NCI-H1092 (cell line): ENCODE results near the gene C10orf90.

Source experiments
- DNase-seq: peaks from one replicate; lab custom pipeline; 2025; lab: John Stamatoyannopoulos, UW

The C10orf90 gene

DNA sequence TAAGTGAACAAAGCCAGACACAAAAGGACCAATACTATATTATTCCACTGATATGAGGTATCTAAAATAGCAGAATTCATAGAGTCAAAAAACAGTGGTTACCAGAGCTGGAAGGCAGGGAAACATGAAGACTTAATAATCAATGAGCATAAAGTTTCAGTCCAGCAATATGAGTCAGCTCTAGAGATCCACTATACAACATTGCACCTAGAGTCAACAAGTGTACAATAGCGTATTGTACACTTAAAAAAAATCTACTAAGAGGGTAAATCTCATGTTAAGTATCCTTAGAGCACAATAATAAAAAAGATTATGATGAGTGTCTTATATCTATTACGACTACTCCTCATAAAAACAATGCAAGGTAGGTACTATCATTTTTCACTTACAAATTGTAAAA, 36.1 kb downstream of the C10orf90 start:
- no peak for DNase-seq

DNA sequence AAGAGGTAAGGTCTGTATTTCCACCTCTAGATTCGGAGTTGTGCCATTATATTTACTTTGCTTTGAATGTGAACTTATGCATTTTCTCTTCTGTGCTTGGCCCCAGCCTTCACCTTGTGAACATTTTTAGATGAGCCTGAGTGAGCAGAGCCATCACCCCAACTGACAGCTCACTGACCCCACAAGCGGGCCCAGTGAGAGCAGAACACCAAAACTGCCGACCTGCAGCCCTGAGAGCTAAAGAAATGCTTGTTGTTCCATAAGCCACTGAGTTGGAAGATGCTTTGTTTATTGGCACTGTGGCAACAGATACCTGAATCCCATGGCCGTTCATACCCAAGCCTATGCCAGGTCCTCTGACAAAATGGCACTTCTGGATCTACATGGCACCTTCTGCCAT, 37.8 kb downstream of the C10orf90 start:
- no peak for DNase-seq

DNA sequence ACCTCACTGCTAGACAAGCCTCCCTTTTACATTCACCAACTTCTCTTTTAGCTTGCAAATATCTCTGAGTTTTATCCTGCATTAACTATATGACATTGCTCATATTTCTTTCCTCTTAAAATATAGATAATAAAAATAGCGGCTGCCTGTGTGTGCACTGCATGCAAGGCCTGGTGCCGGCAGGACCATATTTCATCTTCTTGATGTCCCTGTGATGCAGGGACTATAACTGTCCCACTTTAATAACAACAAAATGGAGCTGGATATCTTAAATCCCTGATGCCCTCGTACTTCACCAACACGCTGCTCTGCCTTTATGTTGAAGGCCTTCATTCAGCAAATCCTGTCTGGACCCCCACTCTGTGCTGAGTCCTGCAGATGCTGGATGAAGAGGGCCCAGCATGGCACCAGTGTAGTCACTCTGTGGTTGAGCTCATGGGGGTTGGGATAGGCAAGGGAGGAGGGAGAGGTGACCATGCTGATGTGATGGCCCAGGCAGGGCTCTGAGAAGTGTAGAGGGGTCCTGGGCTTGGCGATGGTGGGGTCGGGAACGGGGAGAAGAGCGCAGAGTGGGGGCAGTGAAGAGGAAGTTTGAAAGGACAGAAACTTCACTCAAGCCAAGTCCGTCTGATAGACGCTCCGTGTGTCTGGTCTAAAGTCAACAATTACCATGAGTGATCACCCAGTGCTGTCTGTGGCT, 40.4 kb downstream of the C10orf90 start:
- no peak for DNase-seq

DNA sequence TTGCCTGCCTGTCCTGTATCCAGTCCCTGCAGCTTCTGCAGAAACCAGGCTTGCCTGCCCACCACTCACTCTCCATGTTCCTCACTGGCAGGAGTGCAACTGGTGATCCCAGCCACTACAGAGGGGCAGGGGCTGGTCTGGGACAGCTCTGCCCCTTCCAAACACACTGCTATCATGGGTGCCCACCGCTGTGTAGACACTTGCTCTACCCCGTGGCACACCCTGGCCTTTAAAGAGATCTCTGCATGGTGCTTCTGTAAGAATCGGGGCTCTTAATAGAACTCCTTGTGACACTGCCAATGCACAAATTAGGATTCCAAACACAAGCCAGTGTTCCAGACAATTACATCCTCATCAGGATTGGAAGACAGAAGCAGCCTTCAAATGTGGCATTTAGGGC, 41.7 kb downstream of the C10orf90 start:
- DNase-seq: no peak

DNA sequence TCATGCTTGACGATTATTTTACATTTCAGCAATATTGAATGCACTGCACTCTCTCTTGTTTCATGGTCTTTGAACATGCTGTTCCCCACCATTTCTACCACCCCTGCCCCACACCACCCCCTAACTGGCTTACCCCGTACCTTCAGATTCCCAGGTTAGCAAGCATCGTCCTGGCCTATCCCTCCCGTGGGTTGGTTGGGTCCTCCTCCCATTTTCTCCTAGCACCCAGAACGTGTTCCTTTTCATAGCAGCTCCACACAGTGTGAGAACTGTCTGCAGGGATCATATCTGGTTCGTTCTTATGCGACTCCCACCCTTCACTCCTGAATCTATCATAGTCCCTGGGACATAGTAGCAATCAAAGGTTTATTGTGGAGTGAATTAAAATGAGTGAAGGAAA, 48.6 kb downstream of the C10orf90 start:
- no peak for DNase-seq

DNA sequence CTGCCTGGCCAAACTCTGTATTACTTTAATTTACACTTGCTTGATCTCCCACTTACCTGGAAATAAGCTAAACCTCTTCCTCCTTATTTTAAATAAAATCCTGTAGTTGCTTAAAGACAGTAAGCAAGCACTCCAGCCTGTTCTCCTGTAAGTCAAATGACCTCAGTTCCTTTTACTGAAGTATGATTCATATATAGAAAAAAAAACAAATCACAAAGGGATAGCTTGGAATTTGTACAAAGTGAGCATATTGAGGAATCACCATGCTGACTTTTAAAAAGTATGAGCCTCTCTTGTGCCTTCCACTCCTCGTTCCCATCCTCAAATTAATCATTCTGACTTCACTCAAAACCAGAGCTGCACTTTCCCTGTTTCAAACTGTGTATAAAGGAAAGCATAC, 52.0 kb downstream of the C10orf90 start:
- no peak for DNase-seq

DNA sequence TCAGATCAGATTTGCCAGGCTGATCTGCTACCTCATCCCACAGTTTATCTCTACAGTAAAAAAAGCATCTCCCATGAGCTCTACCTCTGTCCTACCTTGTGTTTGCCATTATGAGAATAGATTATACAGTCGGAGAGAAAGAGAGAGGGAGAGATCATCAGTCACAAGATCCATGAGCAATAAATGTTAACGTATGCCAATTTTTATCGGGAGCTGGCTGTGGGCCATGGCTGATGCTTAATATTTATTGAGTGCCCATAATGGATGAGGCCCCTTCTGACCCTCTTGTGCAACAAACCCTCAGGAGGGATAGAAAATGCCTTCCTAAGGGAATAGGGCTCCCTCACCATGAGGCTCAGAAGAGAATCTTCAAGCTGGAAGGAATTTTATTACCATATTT, 52.8 kb downstream of the C10orf90 start:
- DNase-seq: no peak

DNA sequence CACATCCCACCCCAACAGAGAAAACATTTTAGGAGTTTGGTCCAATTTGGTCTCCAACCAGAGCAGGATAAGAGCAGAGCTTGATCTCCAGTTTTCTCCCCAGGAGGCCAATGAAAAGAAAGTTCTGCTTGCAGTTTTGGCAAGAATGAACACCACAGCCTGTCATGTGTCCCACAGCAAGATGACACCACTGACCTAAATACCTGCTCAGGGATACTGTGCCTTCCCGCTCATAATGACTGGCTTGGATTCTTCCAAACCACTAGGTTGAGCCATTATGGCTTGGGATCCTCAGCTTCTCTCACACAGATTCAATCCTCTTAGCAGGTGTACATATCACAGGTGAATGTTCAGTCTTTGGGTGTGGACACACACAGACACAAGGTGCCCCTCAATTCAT, 53.3 kb downstream of the C10orf90 start:
- DNase-seq: no peak

DNA sequence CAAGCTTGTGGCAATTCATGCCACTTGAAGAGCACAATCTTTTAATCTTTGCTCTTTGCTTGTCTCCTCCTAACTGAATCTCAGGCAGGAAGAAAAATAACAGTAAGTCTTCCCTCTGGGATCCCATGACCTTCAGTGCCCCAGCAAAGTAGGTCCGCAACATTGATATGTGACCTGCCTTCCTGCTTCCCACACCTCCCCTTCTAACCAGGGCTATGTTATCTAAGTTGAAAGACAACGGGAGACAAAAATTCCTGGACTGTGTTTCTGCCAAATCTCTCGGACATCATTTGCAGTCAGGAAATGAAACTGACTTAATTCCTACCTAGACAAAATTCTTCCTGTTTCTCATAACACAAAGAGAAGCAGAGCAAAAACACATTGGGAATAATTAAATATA, 53.8 kb downstream of the C10orf90 start:
- DNase-seq: no peak

DNA sequence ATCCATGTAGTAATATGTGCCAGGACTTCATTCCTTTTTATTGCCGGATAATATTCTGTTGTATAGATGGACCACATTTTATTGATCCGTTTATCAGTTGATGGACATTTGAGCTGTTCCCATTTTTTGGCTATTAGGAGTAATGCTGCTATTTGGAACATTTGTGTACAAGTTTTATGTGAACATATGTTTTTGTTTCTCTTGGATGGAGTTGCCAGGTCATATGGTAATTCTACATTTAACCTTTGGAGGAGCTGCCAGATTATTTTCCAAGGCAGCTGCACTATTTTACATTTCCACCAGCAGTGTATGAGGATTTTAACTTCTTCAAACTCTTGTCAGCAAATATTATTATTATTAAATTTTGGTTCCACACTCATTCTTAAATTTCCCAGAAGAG, 59.2 kb downstream of the C10orf90 start:
- DNase-seq: no peak

DNA sequence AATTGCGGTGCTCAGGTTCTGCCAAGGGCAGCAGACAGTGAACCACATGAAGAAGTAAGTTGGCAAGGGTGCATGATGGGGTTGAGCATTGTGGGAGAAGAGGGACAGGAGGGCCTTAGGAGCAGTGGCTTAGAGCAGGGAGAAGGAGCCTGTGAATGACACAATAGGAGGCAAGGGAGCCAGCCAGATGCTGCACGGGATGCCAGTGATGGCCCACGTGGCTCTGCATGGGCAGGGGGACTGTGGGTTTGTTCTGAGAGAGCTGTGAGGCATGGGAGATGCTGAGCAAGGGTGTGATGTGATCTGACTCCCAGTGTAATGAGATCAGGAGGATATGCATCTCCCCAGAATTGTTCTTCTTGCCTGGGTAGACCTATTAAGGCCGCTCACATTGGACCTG, 60.9 kb downstream of the C10orf90 start:
- DNase-seq: no peak

DNA sequence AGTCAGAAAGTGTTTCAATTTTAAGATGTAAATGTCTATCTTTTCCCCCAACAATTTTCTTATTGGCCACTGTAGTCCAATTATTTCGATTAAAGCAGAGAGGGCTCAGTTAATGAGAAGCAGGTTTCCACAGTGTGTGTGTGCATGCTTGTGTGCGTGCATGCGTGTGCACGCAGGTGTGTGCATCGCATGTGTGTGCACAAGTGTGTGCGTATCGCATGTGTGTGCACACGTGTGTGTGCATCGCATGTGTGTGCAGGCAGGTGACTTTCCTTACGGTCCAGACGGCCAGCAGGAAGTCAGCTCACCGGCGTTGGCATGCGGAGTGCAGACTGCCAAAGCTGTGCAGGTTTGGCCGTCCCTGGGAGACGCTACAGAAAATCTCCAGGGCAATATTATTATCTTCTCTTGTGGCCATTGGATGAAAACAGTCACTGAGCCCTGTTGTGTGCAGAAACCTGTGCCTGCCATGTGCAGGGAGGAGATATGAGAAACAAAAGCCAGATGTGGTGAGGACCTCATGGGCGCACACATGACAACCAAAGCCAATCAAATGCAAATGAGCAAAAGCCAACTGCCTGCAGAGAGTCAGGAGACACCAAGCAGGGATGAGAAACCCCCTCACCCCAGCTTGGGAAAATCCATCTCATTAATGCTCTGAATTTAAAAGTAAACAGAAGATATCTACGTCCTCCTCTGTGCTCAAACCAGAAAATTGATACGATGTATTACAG, 70.4 kb downstream of the C10orf90 start:
- DNase-seq: no peak

DNA sequence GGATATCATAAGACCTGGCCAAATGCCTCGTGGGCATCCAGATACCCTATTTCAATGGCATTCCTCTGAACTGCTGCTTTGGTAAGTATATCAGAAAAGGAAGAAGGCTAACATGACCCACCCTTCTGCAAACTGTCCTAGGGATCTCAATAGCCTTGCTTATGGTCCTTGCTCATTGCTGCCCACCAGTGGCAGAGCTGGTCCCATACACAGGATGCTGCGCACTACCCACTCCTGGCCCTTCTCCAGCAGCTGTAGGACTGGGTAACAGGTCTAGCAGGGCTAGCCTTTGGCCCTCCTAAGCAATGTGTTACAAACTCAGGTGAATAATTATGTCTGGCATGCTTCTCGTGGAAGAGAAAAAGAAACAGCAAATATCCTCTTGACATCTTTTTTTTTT, 72.5 kb downstream of the C10orf90 start:
- peak; percentile 5 for DNase-seq

DNA sequence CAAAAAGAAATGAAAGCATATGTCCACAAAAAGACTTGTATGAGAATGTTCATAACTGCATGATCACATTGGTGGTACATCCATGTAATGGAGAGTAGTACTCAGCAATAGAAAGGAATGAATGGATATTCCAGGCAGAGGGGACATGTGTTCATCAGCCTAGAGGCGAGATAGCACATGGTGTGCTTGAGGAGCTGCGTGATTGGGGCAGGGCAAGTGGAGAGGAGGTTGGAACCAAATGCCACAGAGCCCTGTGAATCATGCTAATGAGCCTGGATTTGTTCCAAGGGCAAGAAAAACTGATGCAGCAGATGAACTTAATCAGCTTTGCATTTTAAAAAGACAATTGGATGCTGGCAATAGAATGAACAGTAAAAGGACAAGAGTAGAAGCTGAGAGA, 73.3 kb downstream of the C10orf90 start:
- DNase-seq: no peak

DNA sequence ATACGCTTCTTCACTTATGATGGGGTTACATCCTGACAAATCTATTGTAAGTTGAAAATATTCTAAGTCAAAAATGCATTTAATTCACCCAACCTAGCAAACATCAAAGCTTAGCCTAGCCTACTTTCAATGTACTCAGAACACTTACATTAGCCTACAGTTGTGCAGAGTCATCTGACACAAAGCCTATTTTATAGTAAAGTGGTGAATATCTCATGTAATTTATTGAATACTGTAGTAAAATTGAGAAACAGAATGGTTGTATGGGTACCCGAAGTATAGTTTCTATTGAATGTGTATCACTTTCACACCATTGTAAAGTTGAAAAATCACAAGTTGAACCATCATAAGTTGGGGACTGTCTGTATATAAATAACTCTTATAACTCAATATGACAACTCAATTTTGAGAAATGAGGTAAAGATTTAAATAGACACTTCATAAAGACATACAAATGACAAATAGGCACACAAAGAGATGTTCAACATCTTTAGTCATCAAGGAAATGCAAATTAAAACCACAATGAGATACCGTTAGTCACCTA, 73.9 kb downstream of the C10orf90 start:
- DNase-seq: no peak

DNA sequence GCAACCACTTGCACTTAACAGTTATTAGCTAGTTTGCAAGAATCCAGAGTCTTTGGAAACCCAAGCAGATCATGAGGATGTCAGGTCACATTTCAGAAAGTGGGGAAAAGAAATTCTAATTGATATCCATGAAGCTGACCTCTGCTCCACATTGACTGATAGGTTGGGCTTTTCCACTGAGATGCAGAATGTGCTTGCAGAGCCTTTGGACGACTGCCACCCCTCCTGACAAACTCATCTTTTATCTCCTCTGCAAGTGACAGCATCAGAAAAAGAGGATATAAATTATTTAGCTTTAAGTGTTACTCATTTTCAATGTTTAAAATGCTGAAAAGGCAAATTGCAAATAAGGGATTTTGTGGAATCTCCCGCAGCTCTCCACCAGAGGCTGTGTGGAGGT, 75.3 kb downstream of the C10orf90 start:
- DNase-seq: no peak

DNA sequence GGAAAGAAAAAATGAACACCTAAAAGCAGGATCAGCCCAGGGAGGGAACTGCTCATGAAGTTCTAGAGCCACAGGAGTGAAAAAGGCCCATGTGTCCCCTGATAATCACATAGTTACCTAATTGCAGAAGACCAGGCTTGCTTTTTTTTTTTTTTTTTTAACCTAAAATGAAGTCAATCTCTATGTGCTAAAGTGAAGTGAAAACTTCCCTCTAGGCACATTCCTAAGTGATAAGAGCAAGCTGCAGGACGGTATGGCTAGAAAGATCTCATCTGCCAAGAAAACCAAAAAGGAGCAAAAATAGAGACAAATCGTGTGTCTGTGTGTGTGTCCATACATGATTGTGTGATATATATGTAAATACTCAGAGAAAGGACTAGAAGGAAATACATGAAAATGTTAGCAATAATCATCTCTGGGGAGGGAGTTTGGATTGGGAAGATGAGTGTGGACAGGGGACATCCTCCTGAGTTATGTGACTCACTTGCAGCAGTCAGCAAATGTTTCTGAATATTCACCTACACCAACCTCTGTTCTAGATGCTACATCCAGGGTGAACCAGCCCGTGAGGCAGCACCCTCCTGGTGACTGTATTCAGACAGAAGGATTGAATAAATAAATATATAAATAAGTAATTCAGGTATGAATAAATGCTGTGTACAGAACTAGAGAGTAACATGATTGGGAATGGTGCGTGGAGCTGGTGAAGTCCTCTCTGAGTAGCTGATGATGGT, 76.4 kb downstream of the C10orf90 start:
- DNase-seq: no peak

DNA sequence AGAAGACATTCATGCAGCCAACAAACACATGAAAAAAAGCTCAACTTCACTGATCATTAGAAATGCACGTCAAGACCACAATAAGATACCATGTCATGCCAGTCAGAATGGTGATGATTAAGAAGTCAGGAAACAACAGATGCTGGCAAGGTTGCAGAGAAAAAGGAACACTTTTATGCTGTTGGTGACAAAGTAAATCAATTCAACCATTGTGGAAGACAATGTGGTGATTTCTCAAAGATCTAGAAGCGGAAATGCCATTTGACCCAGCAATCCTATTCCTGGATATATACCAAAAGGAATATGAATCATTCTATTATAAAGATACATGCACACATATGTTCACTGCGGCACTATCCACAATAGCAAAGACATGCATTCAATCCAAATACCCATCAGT, 77.6 kb downstream of the C10orf90 start:
- DNase-seq: no peak

DNA sequence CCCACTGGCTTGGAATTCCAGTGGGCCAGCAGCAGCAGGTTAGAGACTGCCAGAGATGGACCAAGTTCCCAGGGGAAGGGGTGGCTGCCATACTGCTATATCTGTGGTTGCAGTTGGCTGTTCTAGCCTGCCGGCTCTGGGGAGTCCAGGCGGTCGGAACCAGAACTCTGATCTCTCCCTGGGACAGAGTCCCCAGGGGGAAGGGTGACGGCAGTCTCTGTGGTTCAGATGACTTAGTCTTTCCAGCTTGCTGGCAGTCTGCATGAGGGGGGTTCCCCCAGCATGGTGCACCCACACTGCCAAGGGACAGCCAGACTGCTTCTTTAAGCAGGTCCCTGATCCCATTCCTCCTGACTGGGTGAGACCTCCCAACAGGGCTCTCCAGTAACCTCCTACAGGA, 82.5 kb downstream of the C10orf90 start:
- DNase-seq: no peak

DNA sequence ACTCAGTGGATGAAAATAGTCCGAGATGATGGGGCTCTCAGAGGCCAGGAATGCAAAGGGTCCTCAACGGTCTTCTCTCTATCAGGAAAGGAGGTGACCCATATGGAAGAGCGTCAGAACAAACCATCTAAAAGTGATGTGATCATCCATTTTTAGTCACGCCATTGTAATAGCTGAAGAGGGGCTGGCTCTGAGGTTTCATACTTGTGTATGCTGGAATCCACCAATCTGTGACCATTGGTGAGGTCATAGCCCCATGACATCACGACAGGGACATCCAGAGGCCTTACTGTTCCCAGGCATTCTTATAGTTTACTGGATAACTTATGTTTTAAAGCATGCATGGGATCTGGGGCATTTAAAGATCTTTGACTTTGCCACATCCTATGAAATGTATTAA, 83.6 kb downstream of the C10orf90 start:
- DNase-seq: no peak

DNA sequence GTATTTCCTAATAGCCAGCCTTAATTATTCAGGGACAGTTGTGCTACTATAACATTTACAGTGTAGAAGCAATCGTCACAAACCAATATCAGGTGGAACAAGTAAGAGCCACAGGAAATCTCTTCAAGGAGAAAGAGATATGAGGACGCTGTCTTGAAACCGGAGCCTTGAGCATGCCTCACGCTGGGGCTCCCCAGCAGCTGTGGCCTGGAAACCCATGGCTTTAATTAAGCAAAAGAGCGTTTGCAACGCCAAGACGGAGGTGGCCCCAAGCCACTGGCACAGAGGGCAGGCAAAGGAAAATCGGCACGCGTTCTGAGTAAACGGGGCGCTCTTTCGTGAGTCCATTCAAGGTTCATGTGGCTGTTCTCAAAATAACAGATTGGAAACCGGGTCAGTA, 84.4 kb downstream of the C10orf90 start:
- no peak for DNase-seq

DNA sequence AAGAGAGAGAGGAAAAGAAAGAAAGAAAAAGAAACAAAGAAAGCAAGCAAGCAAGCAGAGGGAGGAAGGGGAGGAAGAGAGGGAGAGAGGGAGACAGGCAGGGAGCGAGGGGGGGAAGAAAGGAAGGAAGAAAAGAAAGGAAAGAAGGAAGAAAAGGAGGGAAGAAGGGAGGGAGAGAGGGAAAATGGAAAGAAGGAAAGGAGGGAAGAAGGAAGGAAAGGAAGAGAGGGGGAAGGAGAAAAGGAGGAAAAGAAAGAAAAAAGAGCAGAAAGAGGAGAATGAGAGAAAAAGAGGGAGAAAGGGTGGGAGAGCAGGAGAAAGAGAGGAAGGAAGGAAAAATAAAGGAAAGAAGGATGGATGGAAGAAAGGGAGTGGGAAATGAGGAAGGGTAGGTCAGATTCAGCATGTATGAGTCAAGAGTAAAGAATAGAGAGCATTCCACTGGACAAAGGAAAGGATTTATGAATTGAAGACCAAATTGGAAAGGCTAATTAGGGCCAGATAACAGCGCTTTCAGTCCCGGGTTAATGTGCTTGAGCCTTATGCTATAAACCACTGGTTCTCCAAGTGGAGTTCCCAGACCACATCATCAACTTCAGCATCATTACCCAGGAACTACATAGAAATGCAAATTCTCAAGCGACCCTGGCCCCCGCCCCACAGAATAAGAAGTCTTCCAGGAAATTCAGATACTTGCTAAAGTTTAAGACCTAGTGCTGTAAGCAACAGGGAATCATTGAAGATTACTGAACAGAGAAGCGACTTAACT, 85.1 kb downstream of the C10orf90 start:
- DNase-seq: no peak
